ENCODE data around the gene GREM2. TPM values are rescaled to one million over a fixed set of nuclear protein-coding genes. Genes with fewer than 3 reads are reported as not detected.

The GREM2 gene
- total and polyA plus RNA-seq, 9 of the 15 experiments (the other 6 are each of a cell fraction or from before 2014, with no cell fraction given), result 0.01 to 0.07 (median 0.05) TPM; not detected in 5

GRCh38 chr1:240474133-240474614 lies 137.8 kb downstream of the GREM2 start (continued):
- TF ChIP-seq LCOR (CRISPR knock-in tag; IDR thresholded peaks at IDR 0.05) (no peak), CGGBP1 (CRISPR knock-in tag; IDR thresholded peaks at IDR 0.05) (no peak), ZNF785 (CRISPR knock-in tag; IDR thresholded peaks at IDR 0.05) (no peak), ZNF253 (CRISPR knock-in tag; conservative IDR thresholded peaks at IDR 0.05) (no peak), EP300 (IDR thresholded peaks at IDR 0.05; ENCODE audit: low read length) (0 out of 2 replicates have a peak, but pooled peaks have one; percentile 17), HMG20A (CRISPR knock-in tag; conservative IDR thresholded peaks at IDR 0.05) (no peak)

DNA sequence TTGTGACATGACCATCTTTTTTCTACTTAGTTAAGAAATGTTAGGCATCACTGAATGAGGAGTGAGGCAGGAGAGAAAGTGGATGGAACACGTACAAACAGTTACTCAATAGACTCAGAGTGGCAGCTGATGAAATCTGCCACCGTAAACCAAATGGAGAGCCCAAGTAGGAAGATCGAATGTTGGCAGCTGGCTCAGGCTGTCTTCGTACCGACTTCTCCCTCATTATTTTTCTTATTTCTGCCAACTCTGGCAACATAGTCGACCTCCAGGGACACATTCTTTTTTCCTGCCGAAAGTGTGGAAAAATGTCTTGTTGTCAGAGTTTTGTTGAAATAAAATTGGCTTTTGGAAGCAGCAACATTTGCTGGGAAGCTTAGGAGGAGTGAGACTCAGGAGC lies 143.3 kb downstream of the GREM2 start:
- Histone ChIP-seq H3K4me3 (no peak overlapping the region), H3K9ac (ENCODE audit: insufficient read depth in 1 of 2, low read depth in 2 of 2, low read length in 2 of 2) (no peak overlapping the region), H3K27ac (ENCODE audit: extremely low read depth, low read depth, low read length) (no peak overlapping the region), H3K79me2 (ENCODE audit: control insufficient read depth, insufficient read depth, low read length) (no peaks in the 10 kb centered on the region), H3K4me1 (replicated peaks in 1 of 2; ENCODE audit: control insufficient read depth in 2 of 2, insufficient read depth in 2 of 2, low read length in 2 of 2) (no peaks in the 10 kb centered on the region), H3K9me1 (ENCODE audit: control insufficient read depth, insufficient read depth, low read length) (no peaks in the 10 kb centered on the region), H3K36me3 (ENCODE audit: control insufficient read depth, insufficient read depth, low read length) (no peaks in the 10 kb centered on the region), H3K9me3 (replicated peaks; ENCODE audit: control insufficient read depth, insufficient read depth, low read depth, low read length) (no peaks in the 10 kb centered on the region), H3K27me3 (ENCODE audit: control insufficient read depth in 2 of 2, insufficient read depth in 2 of 2, low read length in 2 of 2) (no peaks in the 10 kb centered on the region), H2AFZ (ENCODE audit: low read depth, low read length) (no peak overlapping the region), H4K20me1 (replicated peaks; ENCODE audit: control insufficient read depth, insufficient read depth, low read length) (no peaks in the 10 kb centered on the region), H3K4me2 (ENCODE audit: insufficient read depth, low read length) (no peak overlapping the region)
- ChIA-PET CTCF (ENCODE audit: low intra/inter-chr PET ratio) (no interaction called here), POLR2A (no interaction called here)
- TF ChIP-seq LCOR (CRISPR knock-in tag; IDR thresholded peaks at IDR 0.05), result no peak
- no peak for TF ChIP-seq E2F6 (IDR thresholded peaks at IDR 0.05; ENCODE audit: borderline replicate concordance in 1 of 2, extremely low read depth in 1 of 2, insufficient read depth in 1 of 2, insufficient read length in 1 of 2, low read depth in 1 of 2, low read length in 1 of 2, poor library complexity in 1 of 2, severe bottlenecking in 1 of 2)
- TF ChIP-seq TARDBP (IDR thresholded peaks at IDR 0.05), result no peak
- no peak for TF ChIP-seq ZNF23 (CRISPR knock-in tag; IDR thresholded peaks at IDR 0.05)
- no peak for TF ChIP-seq NCOR1 (IDR thresholded peaks at IDR 0.05)
- TF ChIP-seq NR2C1 (IDR thresholded peaks at IDR 0.05), result no peak
- TF ChIP-seq NR2C1 (tag; IDR thresholded peaks at IDR 0.05), result no peak
- no peak for TF ChIP-seq ZFP36 (IDR thresholded peaks at IDR 0.05; ENCODE audit: low read depth, low read length, partially characterized antibody)
- 5% methylated on average over 7 of the region's 7 CpGs for WGBS (ENCODE audit: insufficient coverage, low coverage, missing lambda C conversion rate)
- FAIRE-seq, result no peak
- in situ Hi-C loops (cut with MboI), result no loop called here
- DNase-seq (ENCODE audit: extremely low read depth in 1 of 4, low spot score in 3 of 4), result no peak
- no peak for ATAC-seq
- BruUV-seq (replicated peaks), result no TSS peak
- intact Hi-C loops (cut with micrococcal nuclease), result no loop called here

Measured in K562 (cell line).